HPDE6-E6E7 (cell line): ENCODE data around the gene CALY.
A peak's percentile ranks its signal among the peaks of the same experiment; 100 is the strongest.
"Not testable (repeated sequence)": the region's sequence is repeated elsewhere in the genome, so short reads cannot be mapped to it uniquely, and the experiment has no call there.

Source experiments
- DNase-seq: peaks from one replicate; pipeline ENCODE4 v3.0.0; 2011; ENCODE audit warnings: missing footprints; ENCODE audit errors: extremely low spot score

CALY gene

DNA sequence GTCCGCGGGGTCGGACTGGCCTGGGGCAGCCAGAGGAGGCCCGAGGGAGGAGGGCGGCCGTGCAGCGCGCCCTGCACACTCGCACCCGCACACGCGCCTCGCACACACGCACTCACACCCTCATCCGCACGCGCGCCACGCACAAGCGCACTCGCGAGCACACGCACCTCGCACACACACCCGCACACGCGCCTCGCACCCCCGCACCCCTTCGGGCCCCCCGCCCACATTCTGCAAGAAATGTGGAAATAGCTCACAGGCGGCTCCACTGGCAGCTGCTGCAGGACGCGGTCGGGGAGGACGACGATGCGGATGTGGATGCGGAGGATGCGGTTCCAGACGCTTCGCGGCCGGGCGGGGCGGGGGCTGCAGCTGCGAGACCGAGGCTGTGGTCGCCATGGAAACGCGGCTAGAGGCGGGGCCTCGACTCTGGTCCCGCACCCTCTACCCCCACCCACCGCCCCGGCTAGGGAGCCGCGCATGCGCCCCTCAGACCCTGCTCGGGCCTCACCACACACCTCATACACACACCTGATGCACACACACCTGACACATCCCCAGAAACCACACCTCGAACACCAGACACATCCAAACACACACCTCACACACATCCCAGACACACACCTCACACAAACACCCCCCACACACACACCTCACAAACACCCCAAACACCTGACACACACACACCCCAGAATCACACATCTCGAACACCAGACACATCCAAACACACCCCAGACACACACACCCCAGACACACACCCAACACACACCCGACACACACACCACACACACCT lies at the start of gene CALY:
TSS of gene CALY (minus strand) at position 320 of the 793 bp plus-strand sequence. CDS start 7,907 bp downstream, outside the sequence.
- no peak for DNase-seq

- DNase-seq: no peak
Observed at GRCh38 chr10:133385214-133385613, 48.5 kb upstream of the CALY start.

DNA sequence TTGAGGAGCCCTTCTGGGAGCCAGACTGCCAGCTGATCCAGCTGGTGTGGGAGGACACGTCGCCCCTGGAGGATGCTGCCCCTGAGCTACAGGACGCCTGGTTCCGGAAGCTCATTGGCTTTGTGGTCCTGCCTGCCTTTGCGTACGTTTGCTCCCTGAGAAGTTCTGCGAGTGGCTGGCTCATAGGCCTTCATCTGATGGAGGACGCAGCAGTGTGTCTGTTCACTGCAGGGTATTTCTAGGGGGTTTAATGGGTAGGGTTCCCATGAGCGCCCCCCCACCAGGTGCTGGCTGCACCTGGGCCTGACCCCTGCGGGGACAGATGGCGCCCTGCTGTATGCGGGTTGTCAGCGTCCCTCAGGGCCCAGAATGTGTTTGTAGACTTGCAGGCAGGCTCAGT lies 47.4 kb upstream of the CALY start:
- DNase-seq: no peak

GRCh38 chr10:133383551-133383950 lies 46.9 kb upstream of the CALY start:
- no peak for DNase-seq

DNA sequence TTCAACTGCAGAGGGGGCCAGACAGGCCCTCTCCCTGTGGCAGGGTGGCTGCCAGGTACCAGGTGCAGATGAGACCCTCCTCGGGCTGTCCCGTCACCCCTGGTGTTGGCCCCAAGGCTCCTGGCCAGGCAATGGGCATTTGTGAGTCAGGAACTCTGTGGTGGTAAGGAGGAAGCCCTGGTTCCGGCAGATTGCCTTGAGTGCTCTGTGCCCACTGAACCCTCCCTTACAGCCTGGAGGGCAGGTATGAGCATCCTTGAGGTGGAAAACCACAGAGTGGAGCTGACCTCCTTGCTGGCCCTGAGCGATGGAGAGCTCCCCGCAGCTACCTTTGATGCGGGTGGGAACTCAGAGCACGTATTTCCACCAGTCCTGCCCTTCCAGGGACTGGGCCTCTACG lies 44.3 kb upstream of the CALY start:
- DNase-seq: no peak

DNA sequence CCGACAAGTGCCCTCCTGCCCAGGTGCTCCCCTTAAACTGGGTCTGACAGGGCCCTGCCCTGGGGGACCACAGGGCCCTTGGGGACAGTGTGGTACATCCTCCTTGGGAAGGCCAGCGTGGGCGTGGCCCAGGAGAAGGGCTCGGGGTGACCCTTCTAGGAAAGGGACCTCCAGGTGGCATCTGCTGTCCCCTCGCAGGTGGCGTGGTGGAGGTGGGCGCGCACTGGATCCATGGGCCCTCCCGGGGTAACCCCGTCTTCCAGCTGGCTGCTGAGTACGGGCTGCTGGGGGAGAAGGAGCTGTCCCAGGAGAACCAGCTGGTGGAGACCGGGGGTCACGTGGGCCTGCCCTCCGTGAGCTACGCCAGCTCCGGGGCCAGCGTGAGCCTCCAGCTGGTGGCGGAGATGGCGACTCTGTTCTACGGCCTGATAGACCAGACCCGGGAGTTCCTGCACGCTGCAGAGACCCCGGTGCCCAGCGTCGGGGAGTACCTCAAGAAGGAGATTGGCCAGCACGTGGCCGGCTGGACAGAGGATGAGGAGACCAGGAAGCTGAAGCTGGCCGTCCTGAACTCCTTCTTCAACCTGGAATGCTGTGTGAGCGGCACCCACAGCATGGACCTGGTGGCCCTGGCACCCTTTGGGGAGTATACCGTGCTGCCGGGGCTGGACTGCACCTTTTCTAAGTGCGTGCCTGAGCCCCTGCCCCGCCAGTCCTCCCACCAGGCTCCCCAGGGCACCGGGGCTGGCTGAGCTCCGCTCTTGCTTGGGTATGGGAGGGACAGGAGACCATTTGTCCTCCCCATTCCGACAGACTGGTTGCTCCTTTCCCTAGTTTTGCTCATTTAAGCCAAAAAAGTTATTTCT lies 43.3 kb upstream of the CALY start:
- DNase-seq: no peak

DNA sequence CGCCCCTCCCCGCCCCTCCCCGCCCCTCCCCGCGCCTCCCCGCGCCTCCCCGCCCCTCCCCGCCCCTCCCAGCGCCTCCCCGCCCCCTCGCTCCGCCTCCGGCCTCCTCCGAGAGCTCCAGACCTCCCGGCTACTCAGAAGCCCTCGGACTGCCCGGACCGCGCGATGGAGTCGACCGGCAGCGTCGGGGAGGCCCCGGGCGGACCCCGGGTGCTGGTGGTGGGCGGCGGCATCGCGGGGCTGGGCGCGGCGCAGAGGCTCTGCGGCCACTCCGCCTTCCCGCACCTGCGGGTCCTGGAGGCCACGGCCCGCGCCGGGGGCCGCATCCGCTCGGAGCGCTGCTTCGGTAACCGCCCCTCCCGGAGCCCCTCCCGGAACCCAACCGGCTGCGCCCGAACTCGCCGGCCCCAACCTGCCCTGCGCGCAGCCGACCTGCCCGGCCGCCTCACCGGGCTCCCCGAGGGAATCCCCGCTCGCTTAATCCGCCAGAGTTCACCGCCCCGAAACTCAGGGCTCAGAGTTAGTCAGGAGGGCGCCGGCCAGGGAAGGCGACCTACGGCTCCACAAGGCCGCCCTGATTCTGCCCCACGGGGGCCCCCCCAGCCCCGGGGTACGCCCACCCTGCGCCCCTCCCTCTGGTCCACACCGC lies 42.6 kb upstream of the CALY start, which contains the start of gene PAOX:
TSS of gene PAOX (plus strand) at position 111 of the 649 bp plus-strand sequence. CDS start at position 166, 55 bp downstream.
- DNase-seq: peak; percentile 69

DNA sequence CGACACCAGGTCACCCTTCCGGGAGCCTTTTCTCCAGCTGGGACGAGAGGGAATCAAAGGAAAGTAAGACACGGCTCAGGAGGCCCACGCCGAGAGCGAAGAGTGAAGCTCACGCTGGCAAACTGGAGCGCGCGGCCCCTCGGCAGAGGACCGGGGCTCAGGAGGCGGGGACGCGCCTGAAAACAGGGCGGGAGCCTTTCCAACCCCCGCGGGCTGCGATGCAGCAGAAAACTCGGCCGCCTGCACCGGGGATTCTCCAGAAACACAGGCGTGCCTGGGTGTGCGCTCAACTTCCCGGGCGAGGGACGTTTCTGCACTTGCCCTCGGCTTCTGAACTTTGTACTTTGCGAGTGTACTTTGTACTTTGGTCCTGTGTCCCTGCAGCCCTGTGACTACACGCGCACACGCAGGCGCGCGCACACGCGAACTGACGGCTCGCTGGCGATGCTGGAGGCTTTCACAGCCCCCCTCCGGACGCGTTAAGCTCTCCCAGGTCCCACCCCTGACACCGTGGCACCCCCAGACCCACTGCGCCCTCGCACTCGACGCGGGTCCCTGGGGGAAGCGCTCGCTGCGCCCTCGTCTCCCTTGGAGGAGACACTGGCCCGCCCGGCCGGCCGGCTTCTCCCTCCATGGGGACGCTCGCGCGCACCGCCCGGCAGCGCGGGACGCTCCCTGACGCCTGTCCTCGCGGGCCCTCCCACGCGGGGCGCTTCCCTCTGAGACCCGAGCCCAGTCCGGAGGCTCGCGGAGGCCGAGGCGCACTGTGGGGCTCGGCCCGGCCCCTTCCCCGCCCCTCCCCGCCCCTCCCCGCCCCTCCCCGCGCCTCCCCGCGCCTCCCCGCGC lies 41.8 kb upstream of the CALY start:
- DNase-seq: peak; percentile 49

DNA sequence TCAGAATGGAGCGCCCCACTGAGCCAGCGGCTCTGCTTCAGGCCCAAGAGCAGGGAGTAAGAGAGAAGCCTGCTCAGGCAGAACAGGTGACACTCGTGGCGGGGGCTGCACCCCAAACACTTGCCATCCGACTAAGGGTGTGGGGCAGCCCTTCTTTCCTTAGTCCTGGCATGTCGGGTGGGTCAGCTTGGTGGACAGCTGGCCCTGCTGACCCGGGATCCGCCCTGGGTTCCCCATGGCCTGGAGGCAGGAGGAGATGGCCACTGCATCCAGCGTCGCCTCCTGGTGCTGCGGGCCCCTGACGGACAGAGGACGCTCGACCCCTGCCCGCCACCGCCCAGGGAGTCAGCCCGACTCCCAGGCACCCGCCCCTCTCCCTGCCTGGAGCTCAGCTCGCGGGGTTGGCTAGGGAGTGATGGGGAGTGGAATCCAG lies 41.1 kb upstream of the CALY start:
- DNase-seq: no peak

GRCh38 chr10:133377025-133377817 lies 40.5 kb upstream of the CALY start:
- DNase-seq: no peak

DNA sequence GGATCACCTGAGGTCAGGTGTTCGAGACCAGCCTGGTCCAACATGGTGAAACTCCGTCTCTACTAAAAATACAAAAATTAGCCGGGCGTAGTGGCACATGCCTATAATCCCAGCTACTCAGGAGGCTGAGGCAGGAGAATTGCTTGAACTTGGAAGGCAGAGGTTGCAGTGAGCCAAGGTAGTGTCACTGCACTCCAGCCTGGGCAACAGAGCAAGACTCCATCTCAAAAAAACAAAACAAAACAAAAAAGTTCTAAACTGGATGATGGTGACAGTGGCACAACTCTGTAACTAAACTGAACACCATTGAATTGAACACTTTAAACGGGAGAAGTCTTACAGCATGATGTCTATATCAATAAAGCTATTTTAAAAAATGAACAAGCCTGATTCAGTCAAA lies 39.5 kb upstream of the CALY start:
- not testable (repeated sequence) for DNase-seq

- DNase-seq: no peak
Observed at GRCh38 chr10:133375357-133376115, 38.8 kb upstream of the CALY start.

- DNase-seq: peak; percentile 97
Observed at GRCh38 chr10:133373174-133374090, 36.7 kb upstream of the CALY start, which contains the start of gene ECHS1. Gene ECHS1, minus strand, starts transcription at chr10:133373354. Its CDS starts 21 bp downstream, at chr10:133373333.

DNA sequence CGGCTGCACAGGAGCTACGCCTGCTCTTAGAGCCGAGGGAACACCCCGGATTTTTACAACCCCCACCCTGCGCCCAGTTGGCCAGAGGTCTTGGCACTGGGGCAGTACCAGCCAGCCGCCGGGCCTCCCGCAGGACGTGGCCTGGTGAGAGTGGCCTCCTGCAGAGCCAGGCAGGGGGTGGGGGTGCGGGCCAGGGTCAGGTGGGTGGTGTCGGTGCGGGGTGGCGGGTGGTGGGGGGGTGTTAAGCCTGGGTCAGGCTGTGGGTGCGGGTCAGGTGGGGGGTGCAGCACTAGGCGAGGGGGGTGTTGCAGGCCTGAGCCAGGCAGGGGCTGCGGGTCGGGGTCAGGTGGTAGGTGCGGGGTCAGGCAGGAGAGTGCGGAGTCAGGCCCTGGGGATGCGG lies 35.8 kb upstream of the CALY start:
- no peak for DNase-seq

- no peak for DNase-seq
Observed at GRCh38 chr10:133370030-133370786, 33.5 kb upstream of the CALY start.

GRCh38 chr10:133368153-133368552 lies 31.5 kb upstream of the CALY start:
- DNase-seq: no peak

DNA sequence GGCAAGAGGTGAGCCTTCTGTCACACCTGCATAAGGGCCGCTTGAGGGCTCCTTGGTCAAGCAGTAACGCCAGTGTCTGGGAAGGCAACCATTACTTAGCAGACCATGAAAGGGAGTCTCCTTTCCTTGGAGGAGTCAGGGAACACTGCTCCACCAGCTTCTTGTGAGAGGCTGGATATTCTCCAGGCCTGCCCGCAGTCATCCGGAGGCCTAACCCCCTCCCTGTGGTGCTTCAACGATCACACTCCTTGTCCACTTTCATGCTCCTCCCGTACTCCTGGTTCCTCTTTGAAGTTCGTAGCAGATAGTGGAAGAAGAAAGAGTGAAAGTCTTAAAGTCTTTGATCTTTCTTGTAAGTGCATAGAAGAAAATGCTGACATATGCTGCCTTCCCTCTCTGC lies 30.8 kb upstream of the CALY start:
- not testable (repeated sequence) for DNase-seq

- DNase-seq: no peak
Observed at GRCh38 chr10:133366751-133367150, 30.1 kb upstream of the CALY start.
